NCI-H2196 treated with DMSO at 0.1 percent for 48 hours (cell line): ENCODE results near the gene SPRY2.
"Not testable (repeated sequence)": the region's sequence is repeated elsewhere in the genome, so short reads cannot be mapped to it uniquely, and the experiment has no call there.

Source experiments
- DNase-seq: peaks from one replicate; lab custom pipeline; 2025; ENCODE audit not compliant: unreplicated experiment; lab: John Stamatoyannopoulos, UW

SPRY2 gene

GRCh38 chr13:80355496-80356094 is 14.7 kb upstream of the SPRY2 start:
- not testable (repeated sequence) for DNase-seq

GRCh38 chr13:80348750-80349149 is 7.8 kb upstream of the SPRY2 start:
- DNase-seq, result no peak

- no peak for DNase-seq
Measured at GRCh38 chr13:80348314-80348713, 7.4 kb upstream of the SPRY2 start.

GRCh38 chr13:80345771-80346510 is 5.0 kb upstream of the SPRY2 start:
- DNase-seq, result no peak

- not testable (repeated sequence) for DNase-seq
Measured at GRCh38 chr13:80344032-80344431, 3.1 kb upstream of the SPRY2 start.

GRCh38 chr13:80342471-80343371 is 1.8 kb upstream of the SPRY2 start:
- DNase-seq, result peak; percentile 13

GRCh38 chr13:80341756-80342370 is 937 bp upstream of the SPRY2 start:
- DNase-seq, result no peak

- DNase-seq, result no peak
Measured at GRCh38 chr13:80340651-80341100, 250 bp downstream of the SPRY2 start.

GRCh38 chr13:80339912-80340650 is 845 bp downstream of the SPRY2 start:
- no peak for DNase-seq

GRCh38 chr13:80339563-80339911 is 1.4 kb downstream of the SPRY2 start:
- DNase-seq, result no peak

- no peak for DNase-seq
Measured at GRCh38 chr13:80338781-80339562, 2.0 kb downstream of the SPRY2 start.

- DNase-seq, result no peak
Measured at GRCh38 chr13:80337288-80338081, 3.4 kb downstream of the SPRY2 start.

- DNase-seq, result no peak
Measured at GRCh38 chr13:80336776-80337287, 4.1 kb downstream of the SPRY2 start.

- no peak for DNase-seq
Measured at GRCh38 chr13:80336370-80336769, 4.6 kb downstream of the SPRY2 start.

- DNase-seq, result no peak
Measured at GRCh38 chr13:80334597-80335260, 6.2 kb downstream of the SPRY2 start.

GRCh38 chr13:80331984-80332383 is 8.9 kb downstream of the SPRY2 start:
- DNase-seq, result no peak

- DNase-seq, result no peak
Measured at GRCh38 chr13:80329250-80329649, 11.7 kb downstream of the SPRY2 start.

GRCh38 chr13:80319004-80319403 is 21.9 kb downstream of the SPRY2 start:
- DNase-seq, result no peak
